ENCODE results near the gene PDHX. TPM values are rescaled to one million over a fixed set of nuclear protein-coding genes. Genes with fewer than 3 reads are reported as not detected.

Gene PDHX
- total and polyA plus RNA-seq, 10 of the 15 experiments (the other 5 are each of a cell fraction or from before 2014, with no cell fraction given) = 14.5 to 41.9 (median 28.0) TPM

GRCh38 chr11:34907934-34908593, 8.4 kb upstream of the PDHX start:
- Histone ChIP-seq H3K27me3 (replicated peaks in 1 of 2; ENCODE audit: control insufficient read depth in 2 of 2, insufficient read depth in 2 of 2, low read length in 1 of 2) (no peaks in the 10 kb centered on the region), H3K4me3 (no peak overlapping the region), H2AFZ (ENCODE audit: control insufficient read depth, low read depth, low read length) (no peak overlapping the region), H3K4me2 (ENCODE audit: control insufficient read depth, insufficient read depth) (no peak overlapping the region), H3K4me1 (ENCODE audit: control insufficient read depth, insufficient read depth, low read length) (peaks cover 4% of the 10 kb centered on the region; the same call in 1 of the 2 replicates), H4K20me1 (ENCODE audit: control insufficient read depth, insufficient read depth) (no peaks in the 10 kb centered on the region), H3K27ac (ENCODE audit: control insufficient read depth, insufficient read depth) (no peak overlapping the region), H3K9me3 (replicated peaks; ENCODE audit: control insufficient read depth, insufficient read depth, low read length) (no peaks in the 10 kb centered on the region; the same call in 2 of the 3 replicates), H3K9ac (ENCODE audit: control insufficient read depth, insufficient read depth, low read length) (no peak overlapping the region), H3K79me2 (ENCODE audit: control insufficient read depth, insufficient read depth, low read length) (no peaks in the 10 kb centered on the region; the same call in 1 of the 2 replicates), H3K36me3 (ENCODE audit: control insufficient read depth in 2 of 2, insufficient read depth in 2 of 2, low read length in 1 of 2) (no peaks in the 10 kb centered on the region)
- CTCF ChIA-PET = interaction anchor here (1.4 kb wide), 1 partner anchor 8 kb away, joined by 6 read pairs; the partner anchor contains the start of genes APIP and PDHX
- FAIRE-seq = no peak
- 65% methylated on average over 3 of the region's 3 CpGs for WGBS (ENCODE audit: insufficient coverage, insufficient replicate concordance, low lambda C conversion rate, missing lambda C conversion rate)
- DNase-seq (ENCODE audit: low read depth, low spot score) = no peak
- SMC1A ChIA-PET (ENCODE audit: uncharacterized antibody, unreplicated experiment) = interaction anchor here (0.6 kb wide), 1 partner anchor 67 kb away, joined by 3 read pairs; no protein-coding TSS in a partner anchor
- in situ Hi-C loops (cut with MboI) (no loop called here), intact Hi-C loops (cut with micrococcal nuclease; ENCODE audit: unreplicated experiment) (no loop called here)
- POLR2A ChIA-PET = no interaction called here
- no TSS peak for BruUV-seq (replicated peaks)
- RAD21 ChIA-PET (ENCODE audit: unreplicated experiment) = no interaction called here
- peak; percentile 60 for ATAC-seq
- no peak for TF ChIP-seq TBL1XR1 (IDR thresholded peaks at IDR 0.05; ENCODE audit: low read depth, low read length)
- TF ChIP-seq, protein P1, sequence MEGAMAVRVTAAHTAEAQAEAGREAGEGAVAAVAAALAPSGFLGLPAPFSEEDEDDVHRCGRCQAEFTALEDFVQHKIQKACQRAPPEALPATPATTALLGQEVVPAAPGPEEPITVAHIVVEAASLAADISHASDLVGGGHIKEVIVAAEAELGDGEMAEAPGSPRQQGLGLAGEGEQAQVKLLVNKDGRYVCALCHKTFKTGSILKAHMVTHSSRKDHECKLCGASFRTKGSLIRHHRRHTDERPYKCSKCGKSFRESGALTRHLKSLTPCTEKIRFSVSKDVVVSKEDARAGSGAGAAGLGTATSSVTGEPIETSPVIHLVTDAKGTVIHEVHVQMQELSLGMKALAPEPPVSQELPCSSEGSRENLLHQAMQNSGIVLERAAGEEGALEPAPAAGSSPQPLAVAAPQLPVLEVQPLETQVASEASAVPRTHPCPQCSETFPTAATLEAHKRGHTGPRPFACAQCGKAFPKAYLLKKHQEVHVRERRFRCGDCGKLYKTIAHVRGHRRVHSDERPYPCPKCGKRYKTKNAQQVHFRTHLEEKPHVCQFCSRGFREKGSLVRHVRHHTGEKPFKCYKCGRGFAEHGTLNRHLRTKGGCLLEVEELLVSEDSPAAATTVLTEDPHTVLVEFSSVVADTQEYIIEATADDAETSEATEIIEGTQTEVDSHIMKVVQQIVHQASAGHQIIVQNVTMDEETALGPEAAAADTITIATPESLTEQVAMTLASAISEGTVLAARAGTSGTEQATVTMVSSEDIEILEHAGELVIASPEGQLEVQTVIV (IDR thresholded peaks at IDR 0.05; ENCODE audit: borderline replicate concordance, partially characterized antibody) = no peak
- no peak for TF ChIP-seq MYB (IDR thresholded peaks at IDR 0.05; ENCODE audit: borderline replicate concordance, low read depth, low read length)
- TF ChIP-seq HDAC2 (IDR thresholded peaks at IDR 0.05) = no peak
- TF ChIP-seq NKRF (conservative IDR thresholded peaks at IDR 0.05) = no peak
- no peak for TF ChIP-seq ZNF687 (IDR thresholded peaks at IDR 0.05)
- TF ChIP-seq MEF2A (IDR thresholded peaks at IDR 0.05; ENCODE audit: insufficient read depth, low read depth, low read length) = no peak
- no peak for TF ChIP-seq USF2 (IDR thresholded peaks at IDR 0.05; ENCODE audit: borderline replicate concordance, low read depth, low read length)
- no peak for TF ChIP-seq PBX3 (IDR thresholded peaks at IDR 0.05; ENCODE audit: insufficient replicate concordance, low read depth, low read length)
- TF ChIP-seq CREM (IDR thresholded peaks at IDR 0.05; ENCODE audit: low read depth) = no peak
- no peak for TF ChIP-seq CBX3 (IDR thresholded peaks at IDR 0.05; ENCODE audit: borderline replicate concordance, low read depth)
- TF ChIP-seq FOXK2 (IDR thresholded peaks at IDR 0.05) = no peak
- TF ChIP-seq ATF7 (IDR thresholded peaks at IDR 0.05; ENCODE audit: low read depth) = no peak

All from GM12878 (cell line).